K562 (cell line): ENCODE results near the gene MAPRE2. TPM values are rescaled to one million over a fixed set of nuclear protein-coding genes. Genes with fewer than 3 reads are reported as not detected.

Experiments
- ATAC-seq: fragments of 200-7000 bp; cut with Tn5 transposase; 3 replicates; pipeline ENCODE4 v1.9.1; 2020; ENCODE audit warnings: moderate library complexity
- BruUV-seq: library from RNA; stranded (reverse); fragments of 400-500 nt; replicated peaks from 2 replicates; lab custom pipeline; 2021; lab: Mats Ljungman, UMichigan
- CTCF ChIA-PET: fragments of 300-600 bp; formaldehyde crosslinking; extraction: SDS; loops from one replicate; lab custom pipeline; 2021; ENCODE audit warnings: low intra/inter-chr PET ratio; lab: Yijun Ruan, JAX
- POLR2A ChIA-PET: fragments of 300-600, 350-650 bp; sonication (Branson Sonifier 250); formaldehyde crosslinking; extraction: SDS; loops from one replicate; lab custom pipeline; 2021; ENCODE audit warnings: antibody characterized with exemption, inconsistent platforms; lab: Yijun Ruan, JAX
- DNase-seq, 4 experiments: peaks; one replicate each; pipeline versions ENCODE4 v3.0.0 to v3.0.0-alpha.2; 2011 to 2018; ENCODE audit warnings: low spot score in 3 of 4, mixed read lengths in 3 of 4; ENCODE audit errors: extremely low read depth in 1 of 4
- FAIRE-seq: peaks from 2 replicates; lab custom pipeline; 2011; peaks lifted over from hg19 to GRCh38; lab: Jason Lieb, UNC
- H2AFZ ChIP-seq: 2 replicates; pipeline ENCODE4 v1.6.0; 2011; ENCODE audit warnings: low read depth, low read length, control low read depth, inconsistent platforms
- H3K27ac ChIP-seq: fragments of 200-600 bp; 3 replicates; pipeline ENCODE4 v1.8.0; 2011; ENCODE audit warnings: low read depth, mild to moderate bottlenecking, control low read depth, inconsistent platforms, low read length, moderate library complexity, mixed read lengths; ENCODE audit errors: extremely low read depth
- H3K27me3 ChIP-seq, 2 experiments: fragments of 300-600 bp in 1 of 2; 2 replicates in 1 of 2; 3 replicates in 1 of 2; pipeline versions ENCODE4 v1.6.0 to v1.8.0; 2011; ENCODE audit warnings: inconsistent platforms in 2 of 2, low read length in 2 of 2, mild to moderate bottlenecking in 1 of 2, mixed read lengths in 1 of 2, moderate library complexity in 1 of 2; ENCODE audit not compliant: control insufficient read depth in 2 of 2, insufficient read depth in 2 of 2
- H3K36me3 ChIP-seq: fragments of 300-600 bp; 3 replicates; pipeline ENCODE4 v1.8.0; 2011; ENCODE audit warnings: mild to moderate bottlenecking, low read length, inconsistent platforms; ENCODE audit not compliant: control insufficient read depth, insufficient read depth
- H3K4me1 ChIP-seq, 2 experiments: fragments of 200-600 bp in 1 of 2; replicated peaks in 1 of 2; 2 replicates in 1 of 2; 3 replicates in 1 of 2; pipeline versions ENCODE4 v1.5.1 to v1.8.0; 2011; ENCODE audit warnings: inconsistent platforms in 2 of 2, low read length in 2 of 2, mild to moderate bottlenecking in 1 of 2, mixed read lengths in 1 of 2, moderate library complexity in 1 of 2; ENCODE audit not compliant: control insufficient read depth in 2 of 2, insufficient read depth in 2 of 2
- H3K4me2 ChIP-seq: 2 replicates; pipeline ENCODE4 v1.6.1; 2011; ENCODE audit warnings: low read length, control low read depth, inconsistent platforms, mixed read lengths; ENCODE audit not compliant: insufficient read depth
- H3K4me3 ChIP-seq: fragments of 200-600 bp; sonication (generic), shearing (Covaris generic); 2 replicates; pipeline ENCODE4 v1.5.1; 2016; ENCODE audit warnings: control low read depth, inconsistent platforms
- H3K79me2 ChIP-seq: fragments of 200-600 bp; 3 replicates; pipeline ENCODE4 v1.8.0; 2011; ENCODE audit warnings: low read length, inconsistent platforms; ENCODE audit not compliant: control insufficient read depth, insufficient read depth
- H3K9ac ChIP-seq, 2 experiments: 2 replicates each; pipeline versions ENCODE4 v1.6.0 to v1.6.1; 2011; ENCODE audit warnings: low read depth in 2 of 2, low read length in 2 of 2, control low read depth in 1 of 2, inconsistent platforms in 1 of 2, mild to moderate bottlenecking in 1 of 2, mixed read lengths in 1 of 2; ENCODE audit not compliant: insufficient read depth in 1 of 2
- H3K9me1 ChIP-seq: one replicate; pipeline ENCODE4 v1.6.0; 2011; ENCODE audit warnings: inconsistent platforms, mild to moderate bottlenecking, low read length, moderate library complexity; ENCODE audit not compliant: control insufficient read depth, insufficient read depth
- H3K9me3 ChIP-seq: replicated peaks from 2 replicates; pipeline ENCODE4 v1.5.1; 2011; ENCODE audit warnings: low read depth, low read length, inconsistent platforms; ENCODE audit not compliant: control insufficient read depth, insufficient read depth
- H4K20me1 ChIP-seq: replicated peaks from 2 replicates; pipeline ENCODE4 v1.6.1; 2011; ENCODE audit warnings: low read length, inconsistent platforms, mixed read lengths; ENCODE audit not compliant: control insufficient read depth, insufficient read depth
- BRCA1 ChIP-seq, 2 experiments: fragments of 450-650 bp in 1 of 2; sonication (generic) in 1 of 2; formaldehyde crosslinking in 1 of 2; IDR thresholded peaks; 2 replicates each; pipeline versions ENCODE4 v1.5.0 to v1.6.1; 2017 to 2020; ENCODE audit warnings: mild to moderate bottlenecking in 1 of 2, missing genetic modification reagents in 1 of 2
- CREBBP ChIP-seq: IDR thresholded peaks from one replicate; pipeline ENCODE4 v1.6.1; 2012; ENCODE audit warnings: low read depth, mild to moderate bottlenecking, control low read depth, inconsistent platforms, low read length
- HDAC3 ChIP-seq: fragments of 450-650 bp; IDR thresholded peaks from 2 replicates; pipeline ENCODE4 v1.6.1; 2018; ENCODE audit warnings: borderline replicate concordance, mild to moderate bottlenecking, moderate library complexity; ENCODE audit not compliant: partially characterized antibody
- L3MBTL2 ChIP-seq: fragments of 450-650 bp; IDR thresholded peaks from 2 replicates; pipeline ENCODE4 v1.6.1; 2016; ENCODE audit warnings: mild to moderate bottlenecking, moderate library complexity
- MBD2 ChIP-seq: sonication (generic); IDR thresholded peaks from 2 replicates; pipeline ENCODE4 v1.6.1; 2016; ENCODE audit warnings: low read depth, borderline replicate concordance
- MEIS2 ChIP-seq: fragments of 450-650 bp; IDR thresholded peaks from 2 replicates; pipeline ENCODE4 v1.6.1; 2014; ENCODE audit warnings: mild to moderate bottlenecking; ENCODE audit not compliant: partially characterized antibody
- MTA1 ChIP-seq: fragments of 450-650 bp; IDR thresholded peaks from 2 replicates; pipeline ENCODE4 v1.6.1; 2017; ENCODE audit warnings: borderline replicate concordance
- NR3C1 ChIP-seq: sonication (generic); formaldehyde crosslinking; IDR thresholded peaks from 2 replicates; pipeline ENCODE4 v1.8.1; 2022; ENCODE audit warnings: missing genetic modification reagents
- PTBP1 ChIP-seq: fragments of 200-400 bp; formaldehyde crosslinking; IDR thresholded peaks from 2 replicates; pipeline ENCODE4 v1.6.1; 2017; ENCODE audit warnings: low read depth, low read length
- WGBS: fragments of 100-300 bp; shearing (Covaris generic); methylation state at CpG from one replicate; pipeline ENCODE4 v1.1.6; 2016; ENCODE audit warnings: low coverage, mixed read lengths; ENCODE audit not compliant: insufficient coverage; ENCODE audit errors: missing lambda C conversion rate; 5-methylcytosine and 5-hydroxymethylcytosine counted together
- in situ Hi-C: fragments of 300-500 bp; cut with MboI; formaldehyde crosslinking; loops from 4 replicates; pipeline ENCODE4 v1.15.0; 2018; ENCODE audit warnings: inconsistent platforms, mixed read lengths
- intact Hi-C: fragments of 100-400 bp; cut with micrococcal nuclease; formaldehyde crosslinking; loops from 2 replicates; pipeline ENCODE4 v1.14.2; 2022
- polyA plus RNA-seq, 8 experiments: library from polyadenylated mRNA; depleted of rRNA in 4 of 8; stranded (reverse) in 5 of 8; unstranded in 3 of 8; fragments of >200 nt; fragmentation: Nextera tagmentation in 2 of 8; fragmentation: Illumina TruSeq in 1 of 8; extraction: Ambion mirVana in 2 of 8; extraction: Trizol in 1 of 8; gene quantifications; 2 replicates each; pipeline versions ENCODE4 v1.2.1 to v1.2.3, GENCODE V29; 2011 to 2014; ENCODE audit warnings: inconsistent platforms in 1 of 8, missing spikeins in 1 of 8
- total RNA-seq, 7 experiments: library from RNA; depleted of rRNA in 6 of 7; stranded (reverse); fragments of >200 nt in 6 of 7; fragmentation: Illumina TruSeq in 2 of 7; extraction: Trizol in 2 of 7; gene quantifications; 2 replicates each; pipeline versions ENCODE4 v1.2.1 to v1.2.3, GENCODE V29; 2011 to 2021; ENCODE audit warnings: low replicate concordance in 1 of 7
- TF ChIP-seq, protein P1 (sequence below): fragments of 250-450 bp; sonication (Bioruptor Pico); IDR thresholded peaks from 2 replicates; pipeline ENCODE4 v1.5.0; 2021; ENCODE audit warnings: mild to moderate bottlenecking, moderate library complexity
- TF ChIP-seq, protein P2 (sequence below): fragments of 450-650 bp; IDR thresholded peaks from 2 replicates; pipeline ENCODE4 v1.6.1; 2018; ENCODE audit warnings: mild to moderate bottlenecking, low read depth; ENCODE audit not compliant: partially characterized antibody
- TF ChIP-seq, protein P3 (sequence below): fragments of 250-450 bp; sonication (Bioruptor Pico); IDR thresholded peaks from 2 replicates; pipeline ENCODE4 v1.5.0; 2022; ENCODE audit warnings: mild to moderate bottlenecking
- TF ChIP-seq, protein P4 (sequence below): sonication (generic); formaldehyde crosslinking; IDR thresholded peaks from 2 replicates; pipeline ENCODE4 v1.8.1; 2023; ENCODE audit warnings: mild to moderate bottlenecking, missing genetic modification reagents

Gene MAPRE2
- total and polyA plus RNA-seq, 9 of the 15 experiments (the other 6 are each of a cell fraction or from before 2014, with no cell fraction given), result 32.3 to 70.7 (median 40.7) TPM

DNA sequence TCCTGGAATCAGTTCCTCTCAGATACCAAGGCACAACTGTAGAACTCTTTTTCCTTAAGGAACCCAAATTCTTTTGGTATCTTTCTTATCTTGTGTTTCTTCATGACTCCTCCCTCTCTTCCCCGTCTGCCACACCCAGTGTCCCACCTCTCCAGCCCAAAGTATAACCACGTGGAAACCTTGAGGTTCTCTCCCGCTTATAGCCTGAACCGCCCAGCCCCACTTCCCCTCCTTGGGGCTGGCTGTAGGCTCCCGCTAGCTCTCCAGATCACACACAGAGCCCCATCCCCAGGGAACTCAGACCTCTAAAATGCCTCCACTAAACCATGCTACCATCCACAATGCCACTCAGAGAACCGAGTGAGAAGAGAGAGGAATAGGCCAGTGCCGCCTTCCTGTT is 87.5 kb downstream of the MAPRE2 start:
- H3K9me3 ChIP-seq, result peaks cover 2% of the 10 kb centered on the region; the same call in 1 of the 2 replicates
- POLR2A ChIA-PET, result no interaction called here
- intact Hi-C loops (no loop called here), in situ Hi-C loops (no loop called here)
- H3K79me2 ChIP-seq, result no peaks in the 10 kb centered on the region
- ATAC-seq (peak; percentile 10; the same call in 1 of the 3 replicates), FAIRE-seq (peak; percentile 11), DNase-seq (peak in 2 of 4 experiments; percentile 30 to 34)
- H3K4me2 ChIP-seq, result no peak overlapping the region
- H3K4me3 ChIP-seq, result no peak overlapping the region
- no peak overlapping the region for H3K9ac ChIP-seq
- H3K36me3 ChIP-seq, result peaks cover 47% of the 10 kb centered on the region
- no TSS peak for BruUV-seq
- no peaks in the 10 kb centered on the region for H4K20me1 ChIP-seq
- H2AFZ ChIP-seq, result no peak overlapping the region
- H3K9me1 ChIP-seq, result no peaks in the 10 kb centered on the region
- 51% methylated on average over 7 of the region's 7 CpGs for WGBS
- no peak overlapping the region for H3K27ac ChIP-seq
- CTCF ChIA-PET, result interaction anchor here (0.7 kb wide), 1 partner anchor 613 kb away, joined by 3 read pairs; no protein-coding TSS in a partner anchor
- H3K27me3 ChIP-seq, result no peaks in the 10 kb centered on the region
- H3K4me1 ChIP-seq, result peaks cover 7 to 18% of the 10 kb centered on the region in 2 experiments; a peak in 4 of 5 replicates
- TF ChIP-seq, protein P1, sequence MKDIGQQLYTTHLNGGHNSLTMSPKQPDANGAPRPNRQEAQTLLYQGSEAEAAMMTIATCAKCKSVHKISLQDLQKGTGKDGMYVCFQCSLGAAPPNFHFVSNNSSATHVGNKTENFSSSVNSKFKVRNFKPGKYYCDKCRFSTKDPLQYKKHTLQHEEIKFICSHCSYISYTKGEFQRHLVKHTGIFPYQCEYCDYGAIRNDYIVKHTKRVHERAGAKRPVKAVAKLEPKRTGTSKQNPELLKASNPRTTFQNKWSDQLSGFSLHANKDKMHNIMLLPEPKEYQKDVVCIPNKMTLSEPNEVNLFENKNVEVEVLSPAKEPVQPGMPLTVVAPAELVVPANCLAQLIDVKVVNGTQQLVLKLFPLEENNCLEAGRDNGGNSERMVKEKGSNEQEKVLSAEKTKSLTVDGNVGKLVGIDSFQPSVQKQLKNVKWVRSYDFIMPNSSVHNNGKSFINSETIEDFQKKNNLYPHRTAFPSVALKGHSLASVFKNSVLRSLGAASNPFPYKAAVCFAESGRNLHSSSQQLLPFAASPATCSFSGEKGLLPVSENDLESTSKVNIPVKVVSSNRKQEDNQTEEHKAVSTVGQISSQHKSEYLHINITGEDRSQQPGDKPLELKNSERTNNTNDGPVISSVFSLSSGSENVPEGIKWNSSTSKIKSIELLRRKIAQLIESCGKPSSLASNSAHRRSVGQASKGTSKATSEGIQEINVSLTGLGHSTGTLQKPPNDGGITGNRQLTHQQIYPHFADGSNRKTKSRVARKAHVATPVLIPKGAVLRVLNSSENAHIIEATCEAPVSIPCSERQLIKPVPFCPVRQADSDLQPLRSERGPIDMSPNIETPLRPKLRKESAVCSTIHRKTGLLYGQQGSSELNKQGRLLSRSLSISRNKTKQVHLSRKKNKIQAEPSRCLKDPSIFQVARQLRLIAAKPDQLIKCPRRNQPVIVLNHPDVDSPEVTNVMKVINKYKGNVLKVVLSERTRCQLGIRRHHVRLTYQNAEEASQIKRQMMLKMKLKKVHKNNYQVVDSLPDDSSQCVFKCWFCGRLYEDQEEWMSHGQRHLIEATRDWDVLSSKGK (CRISPR knock-in tag), result no peak
- no peak for TF ChIP-seq MBD2
- no peak for TF ChIP-seq PTBP1
- peak; percentile 81 for TF ChIP-seq L3MBTL2
- TF ChIP-seq MEIS2, result no peak
- TF ChIP-seq BRCA1 (IDR thresholded peaks at IDR 0.05), result no peak
- TF ChIP-seq BRCA1 (CRISPR knock-in tag; IDR thresholded peaks at IDR 0.05), result no peak
- TF ChIP-seq, protein P2, sequence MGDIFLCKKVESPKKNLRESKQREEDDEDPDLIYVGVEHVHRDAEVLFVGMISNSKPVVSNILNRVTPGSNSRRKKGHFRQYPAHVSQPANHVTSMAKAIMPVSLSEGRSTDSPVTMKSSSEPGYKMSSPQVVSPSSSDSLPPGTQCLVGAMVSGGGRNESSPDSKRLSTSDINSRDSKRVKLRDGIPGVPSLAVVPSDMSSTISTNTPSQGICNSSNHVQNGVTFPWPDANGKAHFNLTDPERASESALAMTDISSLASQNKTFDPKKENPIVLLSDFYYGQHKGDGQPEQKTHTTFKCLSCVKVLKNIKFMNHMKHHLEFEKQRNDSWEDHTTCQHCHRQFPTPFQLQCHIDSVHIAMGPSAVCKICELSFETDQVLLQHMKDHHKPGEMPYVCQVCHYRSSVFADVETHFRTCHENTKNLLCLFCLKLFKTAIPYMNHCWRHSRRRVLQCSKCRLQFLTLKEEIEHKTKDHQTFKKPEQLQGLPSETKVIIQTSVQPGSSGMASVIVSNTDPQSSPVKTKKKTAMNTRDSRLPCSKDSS, result no peak
- no peak for TF ChIP-seq MTA1
- no peak for TF ChIP-seq HDAC3
- TF ChIP-seq, protein P3, sequence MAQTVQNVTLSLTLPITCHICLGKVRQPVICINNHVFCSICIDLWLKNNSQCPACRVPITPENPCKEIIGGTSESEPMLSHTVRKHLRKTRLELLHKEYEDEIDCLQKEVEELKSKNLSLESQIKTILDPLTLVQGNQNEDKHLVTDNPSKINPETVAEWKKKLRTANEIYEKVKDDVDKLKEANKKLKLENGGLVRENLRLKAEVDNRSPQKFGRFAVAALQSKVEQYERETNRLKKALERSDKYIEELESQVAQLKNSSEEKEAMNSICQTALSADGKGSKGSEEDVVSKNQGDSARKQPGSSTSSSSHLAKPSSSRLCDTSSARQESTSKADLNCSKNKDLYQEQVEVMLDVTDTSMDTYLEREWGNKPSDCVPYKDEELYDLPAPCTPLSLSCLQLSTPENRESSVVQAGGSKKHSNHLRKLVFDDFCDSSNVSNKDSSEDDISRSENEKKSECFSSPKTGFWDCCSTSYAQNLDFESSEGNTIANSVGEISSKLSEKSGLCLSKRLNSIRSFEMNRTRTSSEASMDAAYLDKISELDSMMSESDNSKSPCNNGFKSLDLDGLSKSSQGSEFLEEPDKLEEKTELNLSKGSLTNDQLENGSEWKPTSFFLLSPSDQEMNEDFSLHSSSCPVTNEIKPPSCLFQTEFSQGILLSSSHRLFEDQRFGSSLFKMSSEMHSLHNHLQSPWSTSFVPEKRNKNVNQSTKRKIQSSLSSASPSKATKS (CRISPR knock-in tag), result no peak
- no peak for TF ChIP-seq NR3C1 (CRISPR knock-in tag)
- TF ChIP-seq, protein P4, sequence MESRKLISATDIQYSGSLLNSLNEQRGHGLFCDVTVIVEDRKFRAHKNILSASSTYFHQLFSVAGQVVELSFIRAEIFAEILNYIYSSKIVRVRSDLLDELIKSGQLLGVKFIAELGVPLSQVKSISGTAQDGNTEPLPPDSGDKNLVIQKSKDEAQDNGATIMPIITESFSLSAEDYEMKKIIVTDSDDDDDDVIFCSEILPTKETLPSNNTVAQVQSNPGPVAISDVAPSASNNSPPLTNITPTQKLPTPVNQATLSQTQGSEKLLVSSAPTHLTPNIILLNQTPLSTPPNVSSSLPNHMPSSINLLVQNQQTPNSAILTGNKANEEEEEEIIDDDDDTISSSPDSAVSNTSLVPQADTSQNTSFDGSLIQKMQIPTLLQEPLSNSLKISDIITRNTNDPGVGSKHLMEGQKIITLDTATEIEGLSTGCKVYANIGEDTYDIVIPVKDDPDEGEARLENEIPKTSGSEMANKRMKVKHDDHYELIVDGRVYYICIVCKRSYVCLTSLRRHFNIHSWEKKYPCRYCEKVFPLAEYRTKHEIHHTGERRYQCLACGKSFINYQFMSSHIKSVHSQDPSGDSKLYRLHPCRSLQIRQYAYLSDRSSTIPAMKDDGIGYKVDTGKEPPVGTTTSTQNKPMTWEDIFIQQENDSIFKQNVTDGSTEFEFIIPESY, result 0 out of 2 replicates have a peak, but pooled peaks have one; percentile 22
- TF ChIP-seq CREBBP, result no peak
